GM04504 (cell line): Measurements from ENCODE around the gene TP53BP1.

Source experiments
- DNase-seq: peaks from one replicate; pipeline ENCODE4 v3.0.0-alpha.2; 2012; ENCODE audit warnings: low read depth

The TP53BP1 gene

DNA sequence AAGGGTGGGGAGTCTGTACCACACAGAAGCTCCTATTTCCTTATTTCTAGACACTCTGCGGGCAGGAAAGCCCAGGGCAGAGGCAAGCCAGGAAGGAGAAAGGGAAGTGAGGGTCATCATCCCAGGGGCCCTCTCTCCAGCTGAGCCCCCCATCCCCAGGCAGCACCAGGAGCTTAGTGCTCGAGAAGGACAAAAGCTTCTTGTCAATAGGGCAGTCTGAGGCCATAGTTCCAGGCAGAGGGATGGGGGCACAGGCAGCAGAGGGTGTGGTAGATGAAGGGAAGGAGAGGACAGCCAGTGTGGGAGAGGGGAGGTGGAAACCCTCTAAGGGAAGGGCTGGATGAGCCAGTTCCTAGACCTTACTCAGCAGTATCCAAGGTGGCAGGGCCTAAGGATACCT is 27.2 kb upstream of the TP53BP1 start:
- no peak for DNase-seq

DNA sequence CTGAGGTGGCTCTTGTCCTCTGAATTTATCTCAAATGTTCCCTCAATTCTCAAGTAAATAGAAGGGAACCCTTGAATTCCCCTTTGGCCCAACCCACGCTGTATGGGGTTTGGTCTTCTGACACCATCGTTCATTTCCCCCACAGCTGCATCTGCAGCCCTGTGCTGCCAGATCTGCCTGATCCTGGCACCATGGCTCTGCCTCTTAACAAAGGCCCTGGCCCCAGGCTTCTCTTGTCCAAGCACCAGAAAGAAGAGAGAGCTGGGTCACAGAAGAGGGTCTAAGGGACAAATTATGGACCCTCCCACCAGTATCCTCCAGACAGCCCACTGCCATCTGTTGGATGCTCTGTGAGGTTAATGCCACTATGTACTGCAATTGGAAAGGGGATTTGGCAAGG is 26.2 kb upstream of the TP53BP1 start:
- no peak for DNase-seq

DNA sequence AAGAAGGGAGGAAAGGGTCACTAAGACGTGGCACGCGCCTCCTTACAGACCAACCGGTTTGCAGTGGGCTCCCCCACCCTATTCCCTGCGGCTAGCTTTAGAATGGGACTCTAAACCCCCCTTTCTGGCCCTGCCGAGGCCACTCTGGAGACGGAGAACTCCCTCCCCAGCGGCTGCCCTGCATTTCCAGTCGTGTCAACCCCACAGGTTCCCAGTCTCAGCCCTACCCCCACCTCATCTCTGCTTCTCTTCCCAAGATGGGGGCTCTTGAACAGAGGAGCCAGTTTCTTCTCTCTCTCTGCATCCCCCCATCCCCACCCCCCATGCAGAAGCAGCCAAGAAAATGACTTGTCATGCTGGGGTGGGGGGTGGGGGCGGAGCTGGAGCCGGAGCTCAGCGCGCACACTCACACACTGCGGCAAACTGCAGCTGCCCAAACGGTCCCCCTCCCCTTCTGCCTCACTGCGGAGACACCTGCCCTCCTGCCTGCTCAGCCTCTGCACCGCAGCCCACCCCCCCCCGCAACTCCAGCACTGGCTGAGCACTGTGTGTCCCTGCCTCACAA is 25.3 kb upstream of the TP53BP1 start:
- no peak for DNase-seq

DNA sequence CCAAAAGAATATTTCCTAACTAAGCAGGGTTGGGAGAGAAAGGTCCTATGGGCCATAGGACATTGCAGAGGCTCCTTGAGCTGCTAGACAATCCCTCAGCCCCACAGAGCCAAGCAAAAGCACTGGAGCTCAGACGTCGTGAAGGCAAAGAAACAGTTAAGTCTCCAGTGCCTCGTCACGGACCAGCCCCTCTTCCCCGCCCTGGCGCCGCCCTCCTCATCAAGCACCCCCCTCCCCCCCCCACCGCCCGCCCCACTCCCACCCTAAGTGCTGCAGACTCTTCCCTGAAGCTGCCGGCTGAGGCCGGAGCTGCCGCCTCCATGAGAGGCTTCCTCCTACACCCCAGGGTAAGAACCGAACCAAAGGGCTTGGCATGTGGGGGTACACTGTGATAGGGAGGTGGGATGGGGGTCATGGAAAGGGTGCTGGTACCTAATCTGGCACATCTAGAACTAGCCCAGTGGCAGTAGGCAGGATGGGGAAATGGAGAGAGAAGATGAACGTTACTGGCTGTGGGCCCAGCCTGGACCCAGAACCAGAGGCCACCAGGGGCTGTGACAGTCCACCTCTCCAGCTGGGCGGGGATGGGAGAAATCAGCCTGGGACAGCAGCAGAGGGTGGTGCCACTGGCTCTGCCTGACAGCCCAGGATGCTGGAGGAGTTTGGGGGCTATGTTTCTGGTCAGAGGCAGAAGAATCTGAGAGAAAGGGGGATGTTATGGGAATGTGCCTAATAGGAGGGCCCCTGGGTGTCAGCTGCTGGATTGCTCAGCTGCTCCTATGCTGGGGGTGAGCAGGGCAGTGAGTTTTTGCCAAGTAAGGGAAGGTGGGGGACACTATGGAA is 24.6 kb upstream of the TP53BP1 start, which contains the start of gene MAP1A:
TSS of gene MAP1A (plus strand) at position 255 of the 843 bp plus-strand sequence. CDS start 3,866 bp downstream, outside the sequence.
- DNase-seq: no peak

DNA sequence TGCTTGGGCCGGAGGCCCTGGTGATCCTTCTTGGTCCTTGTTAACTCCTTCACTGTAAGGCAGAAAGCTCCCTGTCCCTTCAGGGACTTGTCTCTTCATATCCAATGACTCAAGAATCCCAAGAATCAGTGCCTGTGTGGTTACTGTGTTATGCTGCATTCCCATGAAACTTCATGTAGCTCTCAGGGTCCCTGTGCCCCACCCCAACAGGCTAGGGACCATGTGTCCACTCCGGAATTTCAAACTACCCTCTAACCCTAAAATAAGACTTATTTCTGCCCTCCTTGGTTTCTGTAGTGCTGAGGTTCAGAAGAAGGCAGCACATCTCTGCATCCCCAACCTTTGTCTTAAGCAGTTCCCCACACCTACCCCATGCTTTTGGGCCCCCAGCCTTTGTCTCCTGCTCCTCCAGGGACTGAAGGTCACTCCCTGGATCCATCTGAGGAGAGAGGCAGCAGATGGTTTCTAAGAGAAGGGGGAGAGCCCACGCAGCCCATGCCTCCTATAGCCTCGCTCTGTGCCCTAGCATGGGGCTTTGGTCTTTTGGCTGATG is 23.9 kb upstream of the TP53BP1 start:
- no peak for DNase-seq

DNA sequence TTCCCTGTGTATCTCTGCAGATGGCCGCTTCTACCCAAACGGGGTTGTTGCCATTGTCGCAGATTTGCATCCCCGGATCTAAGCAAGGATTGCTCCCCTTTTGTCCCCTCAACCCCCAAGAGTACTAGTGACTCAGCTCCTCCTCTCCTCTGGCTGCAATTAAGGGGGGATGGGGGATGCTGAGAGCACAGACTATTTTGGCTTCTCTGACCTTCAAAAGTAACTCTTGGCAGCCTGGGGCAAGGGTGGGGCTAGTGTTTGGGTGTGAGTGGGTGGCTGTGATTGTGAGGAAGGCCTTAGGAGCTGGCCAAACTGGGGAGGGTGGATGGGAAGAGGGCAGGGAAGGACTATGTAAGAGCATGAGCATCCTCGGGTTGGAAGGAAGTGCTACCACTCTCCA is 23.2 kb upstream of the TP53BP1 start:
- no peak for DNase-seq

DNA sequence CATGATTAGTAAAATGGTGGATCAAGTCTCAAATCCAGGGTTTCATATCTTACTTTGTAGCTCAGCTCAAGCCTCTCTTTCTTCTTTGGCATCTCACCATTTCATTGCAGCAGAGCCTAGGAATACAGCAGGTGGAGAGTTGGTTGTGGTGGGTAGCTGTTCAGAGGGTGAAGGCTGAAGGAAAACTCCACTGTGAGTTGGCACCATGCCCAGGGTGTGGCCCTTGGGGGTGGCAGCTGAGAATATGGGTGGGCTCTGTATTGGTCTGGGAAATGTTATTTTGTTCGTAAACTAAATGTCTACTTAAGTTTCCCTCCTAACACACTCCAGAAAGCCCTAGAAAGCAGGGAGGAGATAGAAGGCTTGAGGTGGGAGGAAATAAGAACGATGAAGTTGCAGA is 22.8 kb upstream of the TP53BP1 start:
- no peak for DNase-seq

DNA sequence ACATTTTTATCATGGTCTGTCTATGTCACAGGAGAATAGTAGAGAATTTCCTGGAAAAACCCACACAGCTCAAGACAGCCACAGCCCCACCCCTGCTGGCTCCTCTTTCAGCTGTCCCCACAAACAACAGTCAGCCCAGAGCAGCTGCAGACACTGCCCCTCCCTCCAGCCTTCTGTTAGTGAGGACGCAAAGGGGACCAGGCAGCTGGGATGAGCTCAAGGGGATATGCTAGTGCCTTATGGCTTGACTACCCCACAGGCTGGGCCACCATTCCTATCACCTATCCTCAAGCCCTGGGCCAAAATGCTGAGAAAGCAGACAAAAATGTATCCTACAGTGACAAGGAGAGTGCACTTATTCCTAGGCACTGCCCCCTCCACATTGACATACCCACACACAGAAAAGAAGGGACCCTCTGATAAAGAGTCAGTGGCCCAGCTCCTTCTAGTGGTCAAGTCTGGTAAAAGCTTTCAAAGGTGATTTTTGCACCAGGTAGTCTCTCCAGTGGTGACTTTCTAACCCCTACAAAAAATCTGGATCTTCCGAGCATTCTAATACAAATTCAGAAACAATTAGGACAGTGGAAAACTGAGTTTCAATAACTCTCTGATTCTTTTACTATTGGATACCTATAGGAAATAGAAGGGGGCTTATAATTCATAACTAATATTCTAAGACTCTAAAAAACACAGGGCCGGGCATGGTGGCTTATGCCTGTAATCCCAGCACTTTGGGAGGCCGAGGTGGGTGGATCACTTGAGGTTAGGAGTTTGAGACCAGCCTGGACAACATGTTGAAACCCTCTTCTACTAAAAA is 21.5 kb upstream of the TP53BP1 start:
- DNase-seq: no peak

DNA sequence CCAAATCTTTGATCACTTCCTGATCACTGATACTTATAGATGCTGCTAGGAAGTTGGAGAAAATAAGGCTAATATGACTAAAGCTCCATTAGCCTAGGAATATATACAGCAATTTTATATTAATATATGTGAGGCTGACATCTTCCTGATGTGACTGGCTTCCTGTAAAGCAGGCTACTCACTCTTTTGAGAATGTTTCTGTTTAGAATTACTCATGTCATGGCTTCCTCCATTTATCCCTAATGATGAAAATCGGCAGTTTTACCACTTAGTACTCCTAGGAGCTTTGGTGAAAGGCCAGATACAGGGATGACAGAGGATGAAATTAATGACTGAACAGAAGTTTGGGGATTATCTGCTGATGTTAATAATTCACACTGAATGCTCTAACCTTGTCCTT is 20.6 kb upstream of the TP53BP1 start:
- DNase-seq: no peak

DNA sequence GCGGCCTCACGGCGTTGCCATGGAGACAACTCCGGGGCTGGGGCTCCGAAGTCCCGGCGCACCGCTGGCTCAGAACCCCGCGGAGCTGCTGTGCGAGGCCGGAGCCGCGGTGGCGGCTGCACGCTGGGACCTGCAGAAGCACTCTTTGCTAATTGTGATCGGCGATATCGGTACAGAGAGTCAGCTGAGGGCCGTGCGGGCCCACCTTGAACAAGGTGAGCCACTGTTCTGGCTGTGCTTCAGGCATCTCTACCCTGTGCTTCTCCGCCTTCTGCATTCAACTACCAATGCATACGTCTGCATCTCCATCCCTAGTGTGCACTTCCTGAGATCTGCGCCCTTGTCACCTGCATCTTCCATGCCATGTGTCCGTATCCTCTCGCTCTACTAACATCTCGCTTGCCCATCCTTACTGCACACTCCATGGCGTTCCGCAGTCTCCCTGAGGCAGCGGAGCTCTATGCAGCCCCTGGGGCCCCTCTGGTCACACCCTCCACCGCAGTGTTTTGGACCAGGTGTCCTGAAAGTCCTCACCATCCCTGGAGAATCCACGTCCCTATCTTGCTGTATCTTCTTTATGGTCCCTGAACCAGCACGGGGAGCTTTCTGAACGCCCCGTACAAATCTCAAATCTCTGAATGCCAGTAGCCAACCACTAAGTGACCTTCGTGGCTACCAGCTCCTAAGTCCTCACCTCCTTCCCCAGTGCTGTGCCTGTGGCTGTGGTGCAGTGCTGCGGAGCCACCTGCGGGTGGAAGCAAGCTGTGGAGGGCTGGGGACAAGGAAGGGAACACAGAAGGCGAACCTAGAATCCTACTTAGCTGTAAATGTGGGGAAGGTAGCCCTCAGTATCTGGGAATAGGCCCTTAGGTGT is 18.3 kb upstream of the TP53BP1 start:
- no peak for DNase-seq

DNA sequence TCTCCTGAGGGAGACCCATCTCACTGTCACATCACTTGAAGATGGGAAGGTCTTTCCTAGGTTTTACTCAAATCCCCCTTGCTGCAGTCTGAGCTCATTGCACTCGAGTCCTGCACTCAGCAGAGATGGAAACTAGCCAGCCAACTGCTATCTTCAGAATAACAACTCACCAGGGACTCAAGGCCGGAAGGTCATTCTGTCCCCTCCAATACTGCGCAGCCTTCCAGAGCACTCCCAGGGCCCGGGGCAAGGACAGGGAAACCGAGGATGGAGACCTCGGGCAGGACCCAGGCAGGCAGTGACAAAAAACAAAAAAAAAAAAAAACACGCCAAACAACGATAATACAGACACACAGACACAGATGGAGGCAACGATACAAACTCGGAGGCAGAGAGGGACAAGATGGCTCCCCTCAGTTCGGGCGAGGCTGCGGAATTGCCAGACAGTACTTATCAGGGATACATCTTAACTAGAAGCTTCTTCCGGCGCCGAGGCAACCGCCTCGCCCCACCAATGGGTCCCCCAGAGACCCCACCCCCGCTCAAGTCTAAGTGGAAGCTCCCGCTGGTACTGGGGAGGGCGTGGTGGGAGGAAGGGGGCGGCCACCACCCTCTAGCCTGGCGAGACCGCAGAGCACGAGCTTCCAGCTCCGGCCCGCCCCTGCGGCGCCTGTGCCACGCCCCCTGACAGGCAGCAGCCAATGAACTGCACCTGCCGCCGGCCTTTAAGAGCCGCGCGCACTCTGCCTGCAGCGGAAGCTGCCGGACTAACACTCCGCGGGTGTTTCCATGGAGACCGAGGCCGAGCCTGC is 17.4 kb upstream of the TP53BP1 start:
- DNase-seq: peak; percentile 93

DNA sequence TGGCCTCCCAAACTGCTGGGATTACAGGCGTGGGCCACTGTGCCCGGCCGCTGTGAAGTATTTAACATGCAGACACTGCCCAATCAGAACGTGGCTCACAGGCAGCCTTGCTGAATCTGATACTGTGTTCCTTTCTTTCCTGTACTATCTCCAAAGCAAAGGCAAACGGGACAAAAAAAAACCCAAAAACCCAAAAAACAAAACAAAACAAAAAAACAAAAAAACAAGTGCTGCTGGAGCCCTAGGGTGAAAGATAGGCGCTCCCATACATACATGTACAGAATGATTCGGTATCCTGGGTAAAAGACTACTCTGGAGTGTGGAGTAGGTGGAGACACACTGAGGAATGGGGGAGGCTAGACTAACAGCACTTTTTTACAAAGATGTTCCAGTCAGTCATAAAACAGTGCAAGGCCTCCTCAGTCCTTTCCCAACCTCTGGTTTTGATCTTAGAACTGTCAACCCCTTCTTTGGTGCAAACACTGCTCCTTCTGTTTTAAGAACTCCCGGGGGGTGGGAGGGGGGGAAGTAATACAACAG is 16.8 kb upstream of the TP53BP1 start:
- no peak for DNase-seq

DNA sequence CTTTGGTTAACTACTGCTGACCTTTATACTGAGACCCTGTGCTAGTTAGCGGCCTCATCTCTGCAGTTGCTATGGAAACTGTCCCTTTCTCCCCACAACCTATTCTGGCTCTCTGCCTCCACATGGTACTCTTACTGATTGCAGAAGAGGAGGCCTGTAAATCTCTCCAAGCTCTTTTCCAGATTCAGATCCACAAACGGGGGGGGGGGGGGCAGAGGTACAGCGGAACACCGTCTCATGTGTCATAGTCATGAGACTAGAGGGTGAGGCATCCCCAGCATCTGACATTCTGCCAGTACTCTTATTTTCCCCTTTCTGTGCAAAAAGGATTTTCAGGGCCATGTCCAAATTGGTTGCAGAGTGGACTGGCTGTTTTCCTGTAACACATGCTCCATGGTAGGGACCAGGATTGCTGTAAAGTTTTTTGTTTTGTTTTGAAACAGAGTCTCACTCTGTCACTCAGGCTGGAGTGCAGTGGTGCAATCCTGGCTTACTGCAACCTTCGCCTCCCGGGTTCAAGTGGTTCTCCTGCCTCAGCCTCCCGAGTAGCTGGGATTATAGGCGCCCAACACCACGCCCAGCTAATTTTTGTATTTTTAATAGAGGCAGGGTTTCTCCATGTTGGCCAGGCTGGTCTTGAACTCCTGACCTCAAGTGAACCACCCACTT is 16.2 kb upstream of the TP53BP1 start:
- no peak for DNase-seq

DNA sequence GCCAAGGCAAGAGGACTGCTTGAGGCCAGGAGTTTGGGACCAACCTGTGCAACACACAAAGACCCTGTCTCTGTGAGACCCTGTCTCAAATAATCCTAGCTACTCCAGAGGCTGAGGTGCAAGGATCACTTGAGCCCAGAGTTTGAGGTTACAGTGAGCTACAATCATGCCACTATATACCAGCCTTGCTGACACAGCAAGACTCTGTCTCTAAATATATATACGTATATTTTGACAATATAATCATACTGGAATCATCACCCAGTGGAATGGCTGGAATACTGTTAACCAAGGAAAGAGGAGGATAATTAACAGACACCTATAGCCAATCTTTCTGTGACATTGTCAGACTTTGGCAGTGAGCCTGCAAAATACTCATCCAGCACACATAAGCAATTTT is 15.5 kb upstream of the TP53BP1 start:
- no peak for DNase-seq

DNA sequence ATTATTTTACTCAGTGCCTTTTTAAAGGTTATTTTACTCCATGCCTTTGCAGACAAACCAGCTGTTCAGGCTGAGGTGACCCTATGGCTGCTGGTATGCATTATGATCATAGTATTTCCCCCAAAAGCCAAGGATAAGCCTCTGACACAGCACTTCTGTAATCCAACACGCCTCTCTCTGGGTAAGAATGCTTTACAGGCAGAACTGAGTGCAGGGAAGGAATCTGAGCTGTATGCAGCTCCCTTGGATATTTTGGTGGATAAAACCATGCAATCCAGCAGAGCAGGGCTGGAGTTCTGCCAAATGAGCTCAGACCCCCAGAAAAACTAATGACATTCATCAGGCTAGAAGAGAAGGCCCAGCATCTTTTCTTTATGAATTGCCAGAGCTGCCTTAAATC is 12.8 kb upstream of the TP53BP1 start:
- no peak for DNase-seq

DNA sequence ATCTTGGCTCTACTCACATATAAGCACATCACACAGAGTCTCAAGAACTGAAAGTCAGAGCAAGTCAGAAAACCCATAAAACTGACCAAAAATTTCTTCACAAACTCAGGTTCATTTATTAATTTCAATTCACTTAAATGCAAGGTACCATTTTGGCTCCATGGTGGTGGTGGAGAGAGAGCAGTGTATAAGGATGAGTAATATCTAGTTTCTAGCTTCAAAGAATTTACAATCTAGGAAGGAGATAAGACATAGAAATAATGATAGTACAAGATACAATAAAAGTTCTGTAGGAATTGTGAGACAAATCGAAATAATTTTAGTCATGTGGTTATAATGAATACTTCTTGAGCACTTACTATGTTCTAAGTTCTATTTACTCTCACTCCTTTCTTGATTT is 6.7 kb upstream of the TP53BP1 start:
- no peak for DNase-seq

DNA sequence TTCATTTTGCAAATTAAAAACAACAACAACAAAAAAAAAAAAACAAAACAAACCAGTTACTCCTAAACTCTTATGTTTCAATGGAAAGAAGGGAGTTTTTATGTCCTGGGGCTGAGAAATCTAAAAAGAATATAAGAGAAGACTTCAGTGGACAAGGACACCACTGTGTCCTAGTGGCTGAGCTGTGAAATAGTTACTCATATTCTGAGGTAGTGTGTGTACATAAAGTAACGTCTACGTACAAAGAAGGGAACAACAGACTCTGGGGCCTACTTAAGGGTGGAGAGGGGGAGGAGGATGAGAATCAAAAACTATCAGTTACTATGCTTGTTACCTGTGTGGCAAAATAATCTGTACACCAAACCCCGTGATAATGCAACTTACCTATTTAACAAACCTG is 6.0 kb upstream of the TP53BP1 start:
- no peak for DNase-seq

DNA sequence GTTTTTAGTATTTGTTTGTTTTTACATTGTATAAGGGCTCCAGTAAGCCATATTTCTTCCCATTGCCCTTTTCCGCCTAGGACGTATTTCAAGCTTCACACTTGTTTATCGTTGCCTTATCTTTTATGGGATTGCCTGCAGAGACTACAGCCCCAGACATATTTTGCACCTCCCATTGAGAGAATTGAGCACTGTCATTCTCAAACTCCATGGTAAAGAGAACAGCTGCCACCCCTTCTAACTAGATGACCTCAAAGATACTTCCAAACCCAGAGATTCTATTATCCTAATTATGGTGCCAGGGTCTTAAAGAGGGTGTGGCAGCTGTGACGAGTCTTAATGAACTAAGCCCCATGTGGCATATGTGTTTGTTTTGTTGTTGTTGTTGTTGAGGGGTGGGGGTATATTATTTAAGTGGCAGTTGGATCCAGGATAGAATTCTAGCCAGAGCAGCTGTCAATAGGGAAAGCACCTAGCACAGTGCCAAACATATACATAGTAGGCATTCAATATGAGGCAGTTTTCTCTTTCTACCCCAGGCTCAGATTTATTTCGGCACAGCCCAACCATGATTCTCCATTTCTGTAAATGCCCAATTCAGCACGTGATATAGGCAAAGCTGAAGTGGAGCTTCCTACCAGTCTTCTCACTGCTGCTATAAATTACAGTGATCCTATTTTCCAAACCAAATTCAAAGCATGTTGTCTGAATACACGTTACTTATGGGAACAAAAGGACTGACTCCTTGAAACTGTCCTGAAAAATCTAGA is 932 bp upstream of the TP53BP1 start:
- DNase-seq: no peak

DNA sequence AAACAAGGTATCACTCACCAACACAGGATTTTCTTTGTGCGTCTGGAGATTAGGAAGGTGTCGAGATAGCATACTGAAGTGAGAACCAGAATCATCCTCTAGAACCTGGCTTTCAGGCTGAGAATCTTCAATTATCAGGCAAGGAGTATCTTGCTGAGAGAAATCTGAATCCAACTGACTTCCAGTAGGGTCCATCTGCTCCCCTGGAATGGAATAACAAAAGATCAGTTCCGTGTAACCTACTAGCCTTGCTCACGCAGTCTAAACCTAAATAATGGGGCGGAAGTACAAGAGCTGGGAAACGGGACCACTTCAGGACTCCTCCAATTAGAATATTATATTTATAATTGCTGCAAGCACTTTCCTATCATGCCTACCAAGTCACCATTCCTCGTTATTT is 690 bp downstream of the TP53BP1 start:
- no peak for DNase-seq
